ENCODE data around the gene SYNE1.
"Not testable (repeated sequence)": the region's sequence is repeated elsewhere in the genome, so short reads cannot be mapped to it uniquely, and the experiment has no call there.

The SYNE1 gene

DNA sequence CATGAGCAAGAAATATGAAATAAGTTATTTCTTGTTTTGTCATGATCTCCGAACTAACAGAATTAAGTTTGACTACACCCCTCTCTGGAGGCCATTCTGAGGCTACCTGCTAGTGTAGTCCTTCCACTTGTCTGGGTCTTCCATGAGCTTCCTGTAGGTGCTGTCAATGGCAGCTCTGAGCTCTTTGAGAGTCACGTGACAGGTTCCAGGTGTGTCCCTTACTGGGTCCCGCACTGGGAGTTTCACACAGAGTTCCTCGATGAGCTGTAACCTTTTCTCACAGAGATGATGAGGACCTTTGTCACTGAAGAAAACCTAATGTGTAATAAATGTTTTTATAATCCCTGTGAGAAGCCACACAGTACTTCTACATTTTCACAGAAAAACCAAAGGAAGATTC lies 186.6 kb downstream of the SYNE1 start:
- Histone ChIP-seq H3K9me3 (ENCODE audit: control insufficient read depth in 1 of 2, low read length in 2 of 2) (peaks cover 0 to 4% of the 10 kb centered on the region in 2 donors), H3K27me3 (ENCODE audit: control insufficient read depth in 1 of 2, insufficient read depth in 2 of 2, low read length in 2 of 2) (no peaks in the 10 kb centered on the region), H3K27ac (ENCODE audit: low read depth, low read length) (no peak overlapping the region), H3K9ac (ENCODE audit: low read depth in 1 of 2, low read length in 2 of 2) (no peak overlapping the region), H3K4me3 (ENCODE audit: low read depth in 1 of 2, low read length in 2 of 2) (no peak overlapping the region), H3K36me3 (ENCODE audit: control insufficient read depth in 1 of 2, insufficient read depth in 2 of 2, low read length in 2 of 2) (no peaks in the 10 kb centered on the region), H3K4me1 (ENCODE audit: control insufficient read depth in 1 of 2, insufficient read depth in 2 of 2, low read length in 2 of 2) (no peaks in the 10 kb centered on the region)

DNA sequence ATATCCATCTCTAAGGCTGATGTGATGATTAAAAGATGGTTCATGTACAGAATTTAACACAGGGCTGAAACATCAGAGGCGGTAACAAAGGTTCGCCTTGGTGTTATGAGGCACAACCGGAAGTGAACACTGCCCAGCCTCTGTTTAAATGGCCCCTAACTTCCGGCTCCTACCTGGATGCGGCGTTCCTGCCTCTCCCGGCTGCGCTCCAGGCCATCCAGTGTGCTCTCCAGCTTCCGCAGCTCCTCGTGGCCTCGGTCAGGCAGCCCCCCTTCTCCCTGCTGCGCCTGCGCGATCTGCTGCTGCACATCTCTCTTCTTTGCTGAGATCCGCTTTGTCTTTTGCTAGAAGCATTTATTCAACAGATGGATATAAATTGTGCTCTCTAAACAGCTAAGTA lies 195.3 kb downstream of the SYNE1 start:
- no peaks in the 10 kb centered on the region for H3K27me3 ChIP-seq (ENCODE audit: control insufficient read depth in 1 of 2, insufficient read depth in 2 of 2, low read length in 2 of 2)
- H3K4me3 ChIP-seq (ENCODE audit: low read depth in 1 of 2, low read length in 2 of 2) = no peak overlapping the region

DNA sequence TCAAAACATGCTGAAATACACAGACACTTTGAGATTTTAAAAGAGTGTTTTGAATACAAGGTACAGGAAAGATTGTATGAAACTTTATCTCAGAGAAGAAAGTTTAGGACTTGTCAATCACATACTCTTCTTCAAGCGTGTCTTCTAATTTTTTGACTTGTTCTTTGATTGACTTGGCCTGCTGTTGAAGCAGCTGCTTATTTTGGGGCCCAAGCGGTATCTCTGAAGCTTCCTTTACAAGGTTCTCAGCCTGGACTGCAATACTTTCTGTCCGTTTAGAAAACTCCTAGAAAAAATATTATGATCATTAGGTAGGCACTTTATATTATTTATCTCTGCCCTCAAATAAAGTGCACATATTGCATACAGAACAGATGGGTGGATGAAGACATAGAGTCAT lies 201.3 kb downstream of the SYNE1 start:
- no peak overlapping the region for H3K9ac ChIP-seq (ENCODE audit: low read depth in 1 of 2, low read length in 2 of 2)
- H3K27ac ChIP-seq (ENCODE audit: low read depth, low read length) = no peak overlapping the region
- no peaks in the 10 kb centered on the region for H3K4me1 ChIP-seq (ENCODE audit: control insufficient read depth in 1 of 2, insufficient read depth in 2 of 2, low read length in 2 of 2)
- no peaks in the 10 kb centered on the region for H3K27me3 ChIP-seq (ENCODE audit: control insufficient read depth in 1 of 2, insufficient read depth in 2 of 2, low read length in 2 of 2)
- H3K9me3 ChIP-seq (ENCODE audit: control insufficient read depth in 1 of 2, low read length in 2 of 2) = no peaks in the 10 kb centered on the region
- H3K36me3 ChIP-seq (ENCODE audit: control insufficient read depth in 1 of 2, insufficient read depth in 2 of 2, low read length in 2 of 2) = no peaks in the 10 kb centered on the region
- H3K4me3 ChIP-seq (ENCODE audit: low read depth in 1 of 2, low read length in 2 of 2) = no peak overlapping the region

More for the DNA sequence above, 195.3 kb downstream of the SYNE1 start:
- Histone ChIP-seq H3K27ac (ENCODE audit: low read depth, low read length) (no peak overlapping the region), H3K4me1 (ENCODE audit: control insufficient read depth in 1 of 2, insufficient read depth in 2 of 2, low read length in 2 of 2) (no peaks in the 10 kb centered on the region), H3K36me3 (ENCODE audit: control insufficient read depth in 1 of 2, insufficient read depth in 2 of 2, low read length in 2 of 2) (no peaks in the 10 kb centered on the region), H3K9me3 (ENCODE audit: control insufficient read depth in 1 of 2, low read length in 2 of 2) (no peaks in the 10 kb centered on the region), H3K9ac (ENCODE audit: low read depth in 1 of 2, low read length in 2 of 2) (no peak overlapping the region)

DNA sequence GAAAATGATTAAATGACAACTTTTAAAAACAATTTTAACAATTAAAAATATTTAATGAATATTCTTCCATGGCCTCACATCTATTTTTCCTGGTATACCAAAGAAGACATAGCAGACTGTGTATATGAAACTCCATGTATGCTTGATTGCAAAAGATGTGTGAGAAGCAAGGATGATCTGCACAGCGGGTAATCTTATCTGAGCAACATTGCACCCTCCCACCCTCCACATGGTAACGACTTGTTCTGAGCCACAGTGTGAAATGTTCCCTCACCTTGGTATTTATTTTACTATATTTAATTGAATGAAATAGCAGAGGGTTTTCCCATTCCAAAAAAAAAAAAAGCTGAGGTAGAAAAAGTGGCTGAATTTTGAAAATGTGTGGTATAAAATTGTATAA lies 204.4 kb downstream of the SYNE1 start:
- no peak overlapping the region for H3K27ac ChIP-seq (ENCODE audit: low read depth, low read length)
- H3K27me3 ChIP-seq (ENCODE audit: control insufficient read depth in 1 of 2, insufficient read depth in 2 of 2, low read length in 2 of 2) = no peaks in the 10 kb centered on the region
- no peaks in the 10 kb centered on the region for H3K36me3 ChIP-seq (ENCODE audit: control insufficient read depth in 1 of 2, insufficient read depth in 2 of 2, low read length in 2 of 2)
- H3K9me3 ChIP-seq (ENCODE audit: control insufficient read depth in 1 of 2, low read length in 2 of 2) = no peaks in the 10 kb centered on the region
- no peaks in the 10 kb centered on the region for H3K4me1 ChIP-seq (ENCODE audit: control insufficient read depth in 1 of 2, insufficient read depth in 2 of 2, low read length in 2 of 2)
- no peak overlapping the region for H3K9ac ChIP-seq (ENCODE audit: low read depth in 1 of 2, low read length in 2 of 2)
- no peak overlapping the region for H3K4me3 ChIP-seq (ENCODE audit: low read depth in 1 of 2, low read length in 2 of 2)

DNA sequence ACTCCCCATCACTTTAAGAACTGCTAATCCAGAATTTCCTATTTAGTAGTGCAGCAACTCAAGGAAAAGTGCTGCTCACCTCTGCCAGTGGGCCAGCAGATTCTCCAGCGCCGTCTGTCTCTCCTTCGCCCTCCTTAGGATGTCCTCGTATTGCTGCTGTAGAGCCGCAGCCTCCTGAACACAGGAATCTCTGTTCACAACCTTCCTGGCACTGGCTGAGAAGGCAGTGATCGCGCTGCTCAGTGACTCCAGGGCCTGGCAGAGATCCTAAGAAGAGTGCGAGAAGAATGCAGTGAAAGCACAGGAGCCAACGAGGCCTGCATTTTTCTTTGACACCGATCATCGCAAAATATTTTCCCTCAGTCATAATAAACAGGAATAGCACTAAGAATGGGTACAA lies 209.0 kb downstream of the SYNE1 start:
- H3K9ac ChIP-seq (ENCODE audit: low read depth in 1 of 2, low read length in 2 of 2) = no peak overlapping the region
- no peaks in the 10 kb centered on the region for H3K4me1 ChIP-seq (ENCODE audit: control insufficient read depth in 1 of 2, insufficient read depth in 2 of 2, low read length in 2 of 2)
- no peaks in the 10 kb centered on the region for H3K27me3 ChIP-seq (ENCODE audit: control insufficient read depth in 1 of 2, insufficient read depth in 2 of 2, low read length in 2 of 2)
- no peak overlapping the region for H3K4me3 ChIP-seq (ENCODE audit: low read depth in 1 of 2, low read length in 2 of 2)
- H3K9me3 ChIP-seq (ENCODE audit: control insufficient read depth in 1 of 2, low read length in 2 of 2) = no peaks in the 10 kb centered on the region
- H3K27ac ChIP-seq (ENCODE audit: low read depth, low read length) = no peak overlapping the region
- H3K36me3 ChIP-seq (ENCODE audit: control insufficient read depth in 1 of 2, insufficient read depth in 2 of 2, low read length in 2 of 2) = no peaks in the 10 kb centered on the region

DNA sequence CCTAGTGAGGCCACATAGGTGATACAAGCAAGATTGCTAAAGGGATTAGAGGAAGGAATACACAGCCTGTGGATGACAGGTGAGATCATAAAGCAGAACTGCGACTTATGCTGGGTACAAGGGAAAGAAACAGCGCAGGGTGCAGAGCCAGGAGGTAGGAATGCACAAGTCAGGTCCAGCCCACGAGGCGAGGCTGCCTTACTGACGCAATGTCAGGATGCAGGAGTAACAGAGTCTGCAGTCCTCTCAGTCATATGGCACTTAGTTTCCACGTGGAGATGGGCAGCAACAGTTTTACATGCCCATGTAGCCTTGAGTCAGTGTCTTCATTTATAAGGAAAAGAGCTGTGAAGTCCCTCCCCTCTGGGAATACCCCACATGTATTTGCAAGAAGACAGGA lies 210.9 kb downstream of the SYNE1 start:
- no peaks in the 10 kb centered on the region for H3K9me3 ChIP-seq (ENCODE audit: control insufficient read depth in 1 of 2, low read length in 2 of 2)
- no peaks in the 10 kb centered on the region for H3K27me3 ChIP-seq (ENCODE audit: control insufficient read depth in 1 of 2, insufficient read depth in 2 of 2, low read length in 2 of 2)
- H3K9ac ChIP-seq (ENCODE audit: low read depth in 1 of 2, low read length in 2 of 2) = no peak overlapping the region
- no peak overlapping the region for H3K27ac ChIP-seq (ENCODE audit: low read depth, low read length)
- H3K36me3 ChIP-seq (ENCODE audit: control insufficient read depth in 1 of 2, insufficient read depth in 2 of 2, low read length in 2 of 2) = no peaks in the 10 kb centered on the region
- no peak overlapping the region for H3K4me3 ChIP-seq (ENCODE audit: low read depth in 1 of 2, low read length in 2 of 2)
- no peaks in the 10 kb centered on the region for H3K4me1 ChIP-seq (ENCODE audit: control insufficient read depth in 1 of 2, insufficient read depth in 2 of 2, low read length in 2 of 2)

- Histone ChIP-seq H3K9ac (ENCODE audit: low read depth in 1 of 2, low read length in 2 of 2) (no peak overlapping the region), H3K27me3 (ENCODE audit: control insufficient read depth in 1 of 2, insufficient read depth in 2 of 2, low read length in 2 of 2) (no peaks in the 10 kb centered on the region), H3K4me1 (ENCODE audit: control insufficient read depth in 1 of 2, insufficient read depth in 2 of 2, low read length in 2 of 2) (no peaks in the 10 kb centered on the region), H3K36me3 (ENCODE audit: control insufficient read depth in 1 of 2, insufficient read depth in 2 of 2, low read length in 2 of 2) (no peaks in the 10 kb centered on the region), H3K4me3 (ENCODE audit: low read depth in 1 of 2, low read length in 2 of 2) (no peak overlapping the region), H3K9me3 (ENCODE audit: control insufficient read depth in 1 of 2, low read length in 2 of 2) (no peaks in the 10 kb centered on the region), H3K27ac (ENCODE audit: low read depth, low read length) (no peak overlapping the region)
These were observed 213.7 kb downstream of the SYNE1 start for GRCh38 chr6:152423216-152424103.

- not testable (repeated sequence) for H3K27ac ChIP-seq (ENCODE audit: low read depth, low read length); H3K4me3 ChIP-seq (ENCODE audit: low read depth in 1 of 2, low read length in 2 of 2); H3K9ac ChIP-seq (ENCODE audit: low read depth in 1 of 2, low read length in 2 of 2); H3K9me3 ChIP-seq (ENCODE audit: control insufficient read depth in 1 of 2, low read length in 2 of 2); H3K27me3 ChIP-seq (ENCODE audit: control insufficient read depth in 1 of 2, insufficient read depth in 2 of 2, low read length in 2 of 2); H3K4me1 ChIP-seq (ENCODE audit: control insufficient read depth in 1 of 2, insufficient read depth in 2 of 2, low read length in 2 of 2); H3K36me3 ChIP-seq (ENCODE audit: control insufficient read depth in 1 of 2, insufficient read depth in 2 of 2, low read length in 2 of 2)
These were observed 215.7 kb downstream of the SYNE1 start for GRCh38 chr6:152421496-152421895.

DNA sequence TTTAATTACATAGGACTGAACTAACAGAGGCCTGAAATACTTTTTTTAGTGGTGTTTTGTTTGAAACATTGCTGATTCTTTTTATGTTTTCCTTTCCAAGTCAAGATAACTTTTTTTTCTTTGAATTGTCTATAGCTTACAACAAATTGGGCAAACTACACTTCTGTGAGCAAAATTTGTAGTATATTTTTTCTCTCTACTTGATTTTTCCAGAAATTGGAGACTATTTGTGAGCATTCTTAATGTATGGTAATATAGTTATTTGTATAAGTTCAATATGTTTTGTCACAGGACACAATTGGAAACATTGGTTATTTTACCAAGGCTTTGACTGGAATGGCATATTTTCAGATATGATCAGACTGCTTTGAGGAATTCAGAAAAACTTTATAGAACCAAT lies 216.5 kb downstream of the SYNE1 start:
- Histone ChIP-seq H3K4me3 (ENCODE audit: low read depth in 1 of 2, low read length in 2 of 2) (no peak overlapping the region), H3K36me3 (ENCODE audit: control insufficient read depth in 1 of 2, insufficient read depth in 2 of 2, low read length in 2 of 2) (no peaks in the 10 kb centered on the region), H3K27ac (ENCODE audit: low read depth, low read length) (no peak overlapping the region), H3K9ac (ENCODE audit: low read depth in 1 of 2, low read length in 2 of 2) (no peak overlapping the region), H3K27me3 (ENCODE audit: control insufficient read depth in 1 of 2, insufficient read depth in 2 of 2, low read length in 2 of 2) (no peaks in the 10 kb centered on the region), H3K9me3 (ENCODE audit: control insufficient read depth in 1 of 2, low read length in 2 of 2) (no peaks in the 10 kb centered on the region), H3K4me1 (ENCODE audit: control insufficient read depth in 1 of 2, insufficient read depth in 2 of 2, low read length in 2 of 2) (no peaks in the 10 kb centered on the region)

DNA sequence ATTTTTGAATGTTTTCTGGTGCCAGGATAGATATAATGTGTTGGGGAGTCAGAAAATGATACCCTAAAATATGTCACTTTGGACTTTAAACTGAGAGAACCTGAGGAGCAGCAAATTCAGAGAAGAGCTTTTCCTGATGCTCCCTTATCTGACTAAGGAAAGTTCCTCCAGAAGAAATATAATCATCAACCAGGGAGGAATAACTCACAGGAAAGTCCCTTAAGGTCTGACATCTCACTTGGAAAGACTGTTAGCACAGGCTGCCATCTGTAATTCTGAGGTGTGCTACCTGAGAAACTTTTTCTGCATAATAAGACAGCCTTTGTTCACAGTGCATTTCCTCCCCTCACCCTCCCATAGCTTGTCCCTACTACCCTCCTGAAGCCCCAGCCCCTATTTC lies 218.6 kb downstream of the SYNE1 start:
- no peak overlapping the region for H3K4me3 ChIP-seq (ENCODE audit: low read depth in 1 of 2, low read length in 2 of 2)
- H3K36me3 ChIP-seq (ENCODE audit: control insufficient read depth in 1 of 2, insufficient read depth in 2 of 2, low read length in 2 of 2) = no peaks in the 10 kb centered on the region
- H3K27me3 ChIP-seq (ENCODE audit: control insufficient read depth in 1 of 2, insufficient read depth in 2 of 2, low read length in 2 of 2) = no peaks in the 10 kb centered on the region
- no peaks in the 10 kb centered on the region for H3K9me3 ChIP-seq (ENCODE audit: control insufficient read depth in 1 of 2, low read length in 2 of 2)
- H3K9ac ChIP-seq (ENCODE audit: low read depth in 1 of 2, low read length in 2 of 2) = no peak overlapping the region
- no peak overlapping the region for H3K27ac ChIP-seq (ENCODE audit: low read depth, low read length)
- no peaks in the 10 kb centered on the region for H3K4me1 ChIP-seq (ENCODE audit: control insufficient read depth in 1 of 2, insufficient read depth in 2 of 2, low read length in 2 of 2)

Data from duodenal mucosa (tissue), 2 donors.